HG03378 (cell line): Measurements from ENCODE around the gene PDZD2.

Experiments
- ATAC-seq: cut with Tn5 transposase; IDR thresholded peaks from one replicate; pipeline ENCODE4 v1.9.1; 2021; ENCODE audit warnings: mild to moderate bottlenecking, moderate library complexity; ENCODE audit not compliant: unreplicated experiment

PDZD2 gene

DNA sequence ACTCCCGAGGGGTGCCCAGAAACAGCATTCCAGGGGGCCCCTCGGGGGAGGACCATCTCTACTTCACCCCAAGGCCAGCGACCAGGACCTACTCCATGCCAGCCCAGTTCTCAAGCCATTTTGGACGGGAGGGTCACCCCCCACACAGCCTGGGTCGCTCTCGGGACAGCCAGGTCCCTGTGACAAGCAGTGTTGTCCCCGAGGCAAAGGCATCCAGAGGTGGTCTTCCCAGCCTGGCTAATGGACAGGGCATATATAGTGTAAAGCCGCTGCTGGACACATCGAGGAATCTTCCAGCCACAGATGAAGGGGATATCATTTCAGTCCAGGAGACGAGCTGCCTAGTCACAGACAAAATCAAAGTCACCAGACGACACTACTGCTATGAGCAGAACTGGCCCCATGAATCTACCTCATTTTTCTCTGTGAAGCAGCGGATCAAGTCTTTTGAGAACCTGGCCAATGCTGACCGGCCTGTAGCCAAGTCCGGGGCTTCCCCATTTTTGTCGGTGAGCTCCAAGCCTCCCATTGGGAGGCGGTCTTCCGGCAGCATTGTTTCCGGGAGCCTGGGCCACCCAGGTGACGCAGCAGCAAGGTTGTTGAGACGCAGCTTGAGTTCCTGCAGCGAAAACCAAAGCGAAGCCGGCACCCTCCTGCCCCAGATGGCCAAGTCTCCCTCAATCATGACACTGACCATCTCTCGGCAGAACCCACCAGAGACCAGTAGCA is 451.3 kb downstream of the PDZD2 start:
- no peak for ATAC-seq

DNA sequence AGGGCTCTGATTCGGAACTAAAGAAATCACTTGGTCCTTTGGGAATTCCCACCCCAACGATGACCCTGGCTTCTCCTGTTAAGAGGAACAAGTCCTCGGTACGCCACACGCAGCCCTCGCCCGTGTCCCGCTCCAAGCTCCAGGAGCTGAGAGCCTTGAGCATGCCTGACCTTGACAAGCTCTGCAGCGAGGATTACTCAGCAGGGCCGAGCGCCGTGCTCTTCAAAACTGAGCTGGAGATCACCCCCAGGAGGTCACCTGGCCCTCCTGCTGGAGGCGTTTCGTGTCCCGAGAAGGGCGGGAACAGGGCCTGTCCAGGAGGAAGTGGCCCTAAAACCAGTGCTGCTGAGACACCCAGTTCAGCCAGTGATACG is 451.8 kb downstream of the PDZD2 start:
- no peak for ATAC-seq

DNA sequence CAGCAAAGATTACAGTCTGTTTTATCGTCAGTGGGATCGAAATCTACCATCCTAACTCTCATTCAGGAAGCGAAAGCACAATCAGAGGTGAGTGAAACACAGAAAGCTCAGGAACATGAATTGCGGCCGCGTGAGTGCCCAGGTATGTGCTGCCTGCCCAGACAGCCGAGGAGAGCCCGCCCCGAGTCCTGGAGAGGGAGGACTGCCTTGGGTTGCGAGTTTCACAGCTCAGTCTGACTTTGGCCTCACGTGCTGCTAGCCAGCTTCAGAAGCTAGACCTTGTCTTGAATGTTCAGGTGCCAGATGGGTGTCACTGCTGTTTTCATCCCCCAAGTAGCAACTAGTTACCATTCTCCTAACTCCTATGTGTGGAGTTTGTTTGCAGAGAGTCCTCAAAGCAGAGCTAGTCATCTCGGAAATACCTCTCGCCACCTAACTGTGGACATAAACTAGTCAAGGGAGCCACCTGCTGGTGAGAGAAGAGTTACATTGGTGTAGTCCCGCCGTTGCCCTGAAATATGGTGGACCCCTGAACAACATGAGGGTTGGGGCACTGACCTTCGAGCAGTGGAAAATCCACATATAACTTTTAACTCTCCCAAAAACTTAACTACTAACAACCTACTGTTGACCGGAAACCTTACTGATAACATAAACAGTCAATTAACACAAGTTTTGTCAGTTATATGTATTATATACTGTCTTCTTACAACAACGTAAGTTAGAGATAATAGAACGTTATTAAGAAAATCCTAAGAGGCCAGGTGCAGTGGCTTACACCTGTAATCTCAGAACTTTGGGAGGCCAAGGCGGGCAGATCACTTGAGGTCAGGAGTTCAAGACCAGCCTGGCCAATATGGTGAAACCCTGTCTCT is 454.2 kb downstream of the PDZD2 start:
- peak; percentile 95 for ATAC-seq

DNA sequence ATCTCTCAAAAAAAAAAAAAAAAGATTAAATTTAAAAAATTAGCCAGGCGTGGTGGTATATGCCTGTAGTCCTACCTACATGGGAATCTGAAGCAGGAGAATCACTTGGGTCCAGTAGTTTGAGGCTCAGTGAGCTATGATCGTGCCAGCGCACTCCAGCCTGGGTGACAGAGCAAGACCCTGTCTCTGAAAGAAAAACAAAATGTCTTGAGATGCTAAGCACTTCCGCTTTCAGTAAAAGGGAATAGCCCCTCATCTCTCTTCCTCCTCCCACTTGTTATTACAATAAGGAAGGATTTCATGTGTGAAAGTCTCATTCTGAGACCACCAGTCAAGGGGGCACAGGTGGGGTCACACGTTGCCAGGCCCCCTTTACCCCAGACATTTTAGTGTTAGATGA is 455.8 kb downstream of the PDZD2 start:
- no peak for ATAC-seq

DNA sequence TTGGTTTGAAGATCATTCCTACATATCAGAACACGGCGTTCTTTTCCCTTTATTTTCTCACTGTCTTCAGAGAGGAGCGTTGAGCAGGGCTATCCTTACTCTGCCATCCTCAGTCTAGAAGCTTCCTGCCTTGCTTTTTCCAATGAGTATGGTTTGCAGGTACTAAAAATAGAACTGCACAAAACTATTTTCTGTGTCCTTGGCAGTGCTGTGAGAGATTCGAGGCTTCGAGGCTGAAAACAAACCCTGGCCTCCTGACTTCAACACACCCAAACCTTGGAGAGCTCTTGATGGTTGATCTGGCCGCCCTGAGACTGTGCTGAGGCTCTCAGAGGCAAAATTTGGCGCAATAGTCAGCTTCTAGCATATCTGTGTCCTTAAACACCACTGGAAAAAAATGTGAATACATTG is 456.3 kb downstream of the PDZD2 start:
- no peak for ATAC-seq

DNA sequence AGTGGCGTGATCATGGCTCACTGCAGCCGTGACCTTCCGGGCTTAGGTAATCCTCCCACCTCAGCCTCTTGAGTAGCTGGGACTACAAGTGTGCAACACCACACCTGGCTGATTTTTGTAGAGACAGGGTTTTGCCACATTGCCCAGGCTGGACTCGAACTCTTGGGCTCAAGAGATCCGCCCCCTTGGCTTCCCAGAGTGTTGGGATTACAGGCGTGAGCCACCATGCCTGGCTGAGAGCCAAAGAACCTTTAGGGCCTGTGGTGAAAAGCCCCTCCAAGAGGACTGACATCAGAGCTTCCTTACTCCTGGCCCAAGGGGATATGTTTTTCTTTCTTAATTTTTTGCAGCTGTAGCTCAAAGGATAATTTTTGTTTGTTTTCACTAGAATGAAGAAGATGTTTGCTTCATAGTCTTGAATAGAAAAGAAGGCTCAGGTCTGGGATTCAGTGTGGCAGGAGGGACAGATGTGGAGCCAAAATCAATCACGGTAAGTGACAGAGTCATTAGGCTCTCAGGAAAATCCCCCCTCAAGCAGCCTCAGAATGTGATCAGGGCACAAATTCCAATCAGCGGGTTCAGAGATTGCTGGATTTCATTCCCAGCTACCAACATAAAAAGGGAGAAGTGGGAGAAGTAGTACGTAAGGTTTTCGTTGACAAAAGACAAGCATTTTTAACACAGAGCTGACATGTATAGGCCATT is 458.1 kb downstream of the PDZD2 start:
- no peak for ATAC-seq

DNA sequence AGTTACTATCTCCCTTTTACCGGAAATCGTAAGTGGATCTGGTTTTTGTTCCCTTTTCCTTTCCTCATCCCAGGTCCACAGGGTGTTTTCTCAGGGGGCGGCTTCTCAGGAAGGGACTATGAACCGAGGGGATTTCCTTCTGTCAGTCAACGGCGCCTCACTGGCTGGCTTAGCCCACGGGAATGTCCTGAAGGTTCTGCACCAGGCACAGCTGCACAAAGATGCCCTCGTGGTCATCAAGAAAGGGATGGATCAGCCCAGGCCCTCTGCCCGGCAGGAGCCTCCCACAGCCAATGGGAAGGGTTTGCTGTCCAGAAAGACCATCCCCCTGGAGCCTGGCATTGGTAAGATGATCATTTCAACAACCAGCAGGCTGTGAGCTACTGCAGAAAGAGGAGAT is 459.4 kb downstream of the PDZD2 start:
- no peak for ATAC-seq

DNA sequence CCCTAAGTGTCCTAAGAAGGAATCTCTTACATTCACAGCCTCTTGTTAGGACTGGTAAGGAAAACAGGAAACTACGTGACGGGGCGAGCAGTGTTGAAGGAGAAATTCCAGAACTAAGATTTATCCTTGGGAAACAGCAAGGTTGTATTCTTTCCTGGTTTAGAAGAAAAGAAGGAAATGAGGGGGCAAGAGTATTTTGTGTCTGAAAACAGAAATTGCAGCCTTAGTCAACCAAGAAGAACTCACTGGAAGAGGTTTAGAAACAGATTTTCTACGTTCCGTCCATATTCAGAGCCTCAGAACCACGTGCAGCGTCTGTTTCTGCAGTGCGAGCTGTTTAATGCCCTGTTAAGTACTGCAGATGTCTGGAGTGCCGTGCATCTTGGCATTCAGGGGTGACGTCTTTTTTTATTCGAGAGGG is 460.0 kb downstream of the PDZD2 start:
- ATAC-seq: no peak

DNA sequence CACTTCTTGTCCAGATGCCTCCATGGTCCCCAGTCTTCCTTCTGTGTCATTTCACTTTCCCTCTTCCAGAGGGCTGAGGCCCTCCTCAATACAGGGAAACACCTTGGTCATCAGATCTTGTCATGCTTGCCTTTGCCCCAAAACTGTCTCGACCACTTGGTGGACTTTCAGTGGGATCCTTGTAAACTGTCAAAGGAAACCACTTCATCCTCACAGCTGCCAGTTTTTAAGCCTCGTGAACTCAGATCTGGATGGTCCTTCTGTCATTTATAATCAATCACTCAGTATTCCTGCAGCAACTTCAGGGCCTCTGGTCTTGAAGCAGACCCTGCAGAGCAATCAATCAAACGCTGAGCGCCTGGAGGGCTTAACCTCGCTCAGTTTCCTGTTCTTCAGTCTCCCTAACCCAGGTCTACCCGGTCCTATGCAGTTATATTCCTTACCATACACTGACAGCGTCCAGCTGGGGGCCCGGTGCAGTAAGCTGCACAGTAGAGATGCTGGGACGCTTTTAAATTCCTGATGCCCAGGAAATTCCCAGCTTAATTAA is 460.6 kb downstream of the PDZD2 start:
- ATAC-seq: no peak

DNA sequence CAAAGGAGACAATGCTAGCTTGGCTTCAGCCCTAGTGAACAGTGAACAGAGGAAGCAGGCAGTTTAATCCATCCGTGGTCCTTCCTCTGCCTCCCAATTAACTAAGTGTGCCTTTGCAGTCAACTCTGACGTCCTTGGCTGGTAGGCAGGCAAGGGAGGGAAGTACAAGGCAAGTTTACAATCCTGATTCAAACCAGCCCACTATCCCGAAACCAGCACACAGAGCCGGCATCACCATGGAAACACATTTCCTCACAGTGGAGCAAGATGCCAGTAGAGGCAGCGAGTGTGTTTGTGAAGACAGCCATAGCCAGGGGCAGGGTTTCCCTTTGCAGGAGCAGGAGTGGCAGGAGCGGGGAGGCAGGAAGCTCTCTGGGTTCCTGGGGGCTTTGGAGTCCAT is 461.3 kb downstream of the PDZD2 start:
- no peak for ATAC-seq

DNA sequence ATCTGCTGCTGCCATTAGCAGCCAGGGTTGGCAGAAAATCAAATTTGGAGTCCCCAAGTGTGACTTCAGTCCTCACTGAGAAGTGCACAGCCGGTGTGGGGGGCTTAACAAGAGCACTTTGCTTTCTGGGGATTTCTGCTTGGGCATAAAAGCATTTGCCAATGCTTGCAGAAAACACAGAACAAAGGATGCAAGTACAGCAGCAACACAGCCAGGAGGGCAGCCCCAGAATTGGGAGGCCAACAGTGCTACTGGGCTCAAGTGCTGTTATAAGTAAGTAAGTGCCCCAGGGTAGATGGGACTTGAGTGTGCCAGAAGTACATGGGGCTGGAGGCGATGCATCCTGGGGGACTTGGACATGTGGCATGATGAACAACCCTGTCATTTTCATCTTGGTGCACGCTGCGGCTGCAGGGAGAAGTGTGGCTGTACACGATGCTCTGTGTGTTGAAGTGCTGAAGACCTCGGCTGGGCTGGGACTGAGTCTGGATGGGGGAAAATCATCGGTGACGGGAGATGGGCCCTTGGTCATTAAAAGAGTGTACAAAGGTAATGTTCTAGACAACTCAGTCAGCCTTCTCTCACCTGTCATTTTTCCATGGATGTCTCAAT is 461.9 kb downstream of the PDZD2 start:
- no peak for ATAC-seq

DNA sequence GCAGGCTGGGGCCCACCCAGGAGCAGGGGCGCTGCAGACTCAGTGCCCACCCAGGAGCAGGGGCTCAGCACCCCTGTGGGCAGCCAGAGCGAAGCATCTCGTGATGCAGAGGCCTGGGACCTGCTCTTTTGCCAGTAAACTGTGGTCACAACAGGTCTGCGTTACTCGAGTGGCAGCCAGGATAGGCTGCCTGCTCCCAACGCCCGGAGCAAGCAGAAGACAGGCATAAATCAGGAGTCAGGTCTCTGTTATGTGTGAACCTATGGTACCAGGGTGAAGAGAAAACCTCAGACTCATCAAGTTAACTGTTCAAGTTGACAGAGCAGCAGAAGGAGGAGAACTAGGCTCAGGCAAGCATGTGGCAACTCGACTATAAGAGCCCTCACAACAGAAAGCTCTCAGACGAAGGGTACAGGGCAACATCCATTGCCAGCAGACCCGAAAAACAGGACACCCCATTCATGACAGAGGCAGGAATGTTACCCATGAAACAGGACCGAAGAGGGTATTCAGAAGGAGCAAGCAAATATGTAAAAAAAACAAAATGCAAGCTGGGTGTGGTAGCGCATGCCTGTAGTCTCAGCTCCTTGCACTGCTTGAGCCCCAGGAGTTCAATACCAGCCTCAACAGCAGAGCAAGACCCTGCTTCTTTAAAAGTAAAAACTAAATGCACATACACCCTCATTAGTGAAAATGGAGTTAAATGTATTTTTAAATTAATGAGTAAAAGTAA is 463.5 kb downstream of the PDZD2 start:
- no peak for ATAC-seq

DNA sequence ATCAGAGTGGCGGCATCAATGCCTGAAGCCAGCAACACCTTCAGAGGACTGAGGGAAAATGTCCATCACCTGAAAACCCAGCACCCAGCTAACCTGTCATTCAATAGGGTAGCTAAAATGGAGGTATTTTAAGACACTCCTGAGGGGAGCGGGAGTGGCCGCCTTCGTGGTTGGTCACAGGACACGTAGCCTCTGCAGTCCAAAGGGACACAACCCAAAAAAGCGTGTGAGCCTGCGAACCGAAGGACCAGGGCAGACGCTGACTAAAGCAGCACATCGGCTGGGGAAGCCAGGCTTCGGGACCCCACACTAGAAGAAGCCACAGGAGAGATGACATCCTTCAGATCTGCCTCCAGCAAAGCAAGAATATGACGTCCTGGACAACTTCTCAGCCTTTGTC is 464.6 kb downstream of the PDZD2 start:
- ATAC-seq: no peak

DNA sequence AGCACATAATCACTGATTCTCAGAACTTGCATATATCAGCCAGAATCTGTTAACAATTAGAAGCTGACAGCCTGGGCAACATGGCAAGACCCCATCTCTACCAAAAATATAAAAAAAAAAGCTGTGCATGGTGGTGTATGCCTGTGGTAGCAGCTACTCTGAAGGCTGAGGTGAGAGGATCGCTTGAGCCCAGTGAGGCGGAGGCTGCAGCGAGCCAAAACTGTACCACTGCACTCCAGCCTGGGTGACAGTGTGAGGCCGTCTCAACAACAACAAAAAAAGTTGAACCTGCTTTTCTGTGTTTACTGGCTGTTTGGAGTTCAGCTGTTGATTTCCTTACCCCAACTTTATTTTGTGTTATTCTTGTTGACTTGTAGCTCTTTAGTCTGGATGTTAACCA is 468.4 kb downstream of the PDZD2 start:
- ATAC-seq: no peak

DNA sequence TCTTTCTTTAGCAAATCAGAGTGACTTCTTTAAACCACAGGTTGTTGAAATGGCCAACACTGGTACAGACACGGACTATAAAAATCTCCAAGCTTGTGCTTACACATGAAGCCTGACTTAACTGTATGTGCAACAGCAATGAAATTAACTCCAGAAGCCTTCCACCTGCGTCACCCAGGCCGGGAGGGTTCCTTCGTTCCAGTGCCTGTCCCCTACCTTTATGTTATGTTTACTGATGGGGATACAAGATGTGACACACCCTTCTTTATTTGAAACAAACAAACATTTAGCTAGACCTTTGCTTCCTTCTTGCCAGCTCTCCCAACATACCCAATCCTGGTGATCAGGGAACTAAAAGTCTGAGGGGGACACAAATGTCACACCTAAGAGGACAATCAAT is 469.2 kb downstream of the PDZD2 start:
- ATAC-seq: no peak

DNA sequence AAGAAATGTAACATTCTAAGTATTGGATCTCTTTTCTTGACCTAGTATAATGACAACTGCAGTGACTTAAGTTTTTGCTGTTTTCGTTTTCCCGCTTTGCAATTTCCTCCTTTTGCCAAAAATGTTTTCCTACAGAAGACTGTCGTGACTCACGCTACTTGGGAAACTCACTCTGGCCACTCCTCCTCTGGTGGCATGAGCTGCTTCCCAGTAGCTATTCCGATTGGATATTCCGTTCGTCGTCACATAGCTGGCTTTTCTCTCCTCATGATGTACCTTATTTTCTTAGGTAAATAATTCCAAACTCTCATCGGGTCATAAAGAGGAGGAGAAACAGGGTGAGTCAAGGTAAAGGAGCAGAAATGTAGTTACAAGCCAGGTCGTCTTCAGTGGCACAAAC is 470.3 kb downstream of the PDZD2 start:
- ATAC-seq: no peak

DNA sequence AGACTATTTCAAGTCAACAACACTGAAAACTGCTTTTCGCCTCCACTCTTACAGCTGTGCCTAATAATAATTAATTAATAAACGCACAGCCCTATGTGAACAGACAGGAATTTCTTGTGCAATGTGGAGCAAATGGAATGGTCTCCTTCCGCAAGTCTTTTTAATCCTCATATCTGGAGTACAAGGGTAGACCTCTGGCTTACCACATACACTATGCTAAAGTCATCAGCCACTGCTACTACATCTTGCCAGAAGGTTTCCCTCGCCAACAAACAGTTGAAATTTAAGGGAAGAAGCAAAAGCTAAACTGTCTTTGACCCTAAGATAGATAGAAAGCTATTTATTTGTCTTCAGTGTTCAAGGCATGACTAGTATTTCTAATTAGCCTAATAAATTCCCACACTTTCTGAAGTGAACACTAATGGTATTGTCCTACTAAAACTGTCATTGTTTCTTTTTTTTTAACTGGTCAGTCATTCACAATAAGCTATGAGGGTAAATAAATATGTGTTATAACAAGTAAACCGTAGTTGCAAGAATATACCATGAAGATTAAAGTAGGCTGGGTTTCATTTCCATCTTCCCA is 471.3 kb downstream of the PDZD2 start:
- no peak for ATAC-seq

DNA sequence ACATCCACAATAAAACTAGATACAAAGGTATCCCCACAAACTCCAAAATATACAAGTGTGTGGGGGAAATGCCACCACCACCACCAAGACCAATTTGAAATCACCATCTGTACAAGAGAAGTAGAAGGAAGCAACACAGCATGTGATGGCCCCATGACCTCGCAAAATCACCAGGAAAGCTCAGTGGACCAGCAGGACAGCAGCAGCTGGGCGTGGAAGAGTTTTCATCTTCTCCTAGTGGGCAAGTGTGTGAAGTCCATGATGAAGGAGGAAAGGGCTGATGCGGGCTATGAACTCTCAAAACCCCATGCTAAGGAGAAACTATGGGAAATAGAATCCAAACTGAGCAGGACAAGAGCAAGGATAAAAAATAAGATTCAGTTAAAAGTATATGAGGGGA is 477.1 kb downstream of the PDZD2 start:
- ATAC-seq: no peak

DNA sequence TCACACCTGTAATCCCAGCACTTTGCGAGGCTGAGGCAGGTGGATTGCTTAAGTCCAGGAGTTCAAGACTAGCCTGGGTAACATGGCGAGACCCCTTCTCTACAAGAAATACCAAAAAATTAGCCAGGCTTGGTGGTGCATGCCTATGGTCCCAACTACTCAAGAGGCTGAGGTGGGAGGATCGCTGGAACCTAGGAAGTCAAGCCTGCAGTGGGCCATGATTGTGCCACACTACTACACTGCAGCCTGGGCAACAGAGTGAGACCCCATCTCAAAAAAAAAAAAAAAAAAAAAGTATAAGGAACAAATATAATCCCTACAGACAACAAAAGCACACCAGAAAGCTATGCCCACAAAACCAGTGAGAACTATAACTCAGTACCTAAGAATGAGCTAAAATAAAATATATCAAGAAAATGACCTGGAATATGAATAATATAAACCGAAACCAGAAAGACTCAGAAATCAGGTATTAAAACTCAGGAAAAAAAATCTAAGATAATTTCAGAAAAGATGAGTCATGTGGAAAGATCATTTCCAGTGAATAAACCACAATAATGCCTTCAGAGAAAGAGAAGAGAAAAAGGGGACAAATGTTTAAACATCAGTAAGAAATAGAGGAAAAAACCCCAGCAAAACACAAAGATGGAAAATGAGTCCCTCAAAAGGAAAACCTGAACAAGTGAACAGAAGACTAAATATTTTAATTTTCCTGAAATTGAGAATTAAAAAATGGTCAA is 477.8 kb downstream of the PDZD2 start:
- no peak for ATAC-seq
